Suppressor macrophage treated with lipopolysaccharide for 4 hours (primary cell): ENCODE measurements around the gene CNOT6.

Experiments
- DNase-seq: peaks from one replicate; pipeline ENCODE4 v3.0.0-alpha.2; 2020

Gene CNOT6

DNA sequence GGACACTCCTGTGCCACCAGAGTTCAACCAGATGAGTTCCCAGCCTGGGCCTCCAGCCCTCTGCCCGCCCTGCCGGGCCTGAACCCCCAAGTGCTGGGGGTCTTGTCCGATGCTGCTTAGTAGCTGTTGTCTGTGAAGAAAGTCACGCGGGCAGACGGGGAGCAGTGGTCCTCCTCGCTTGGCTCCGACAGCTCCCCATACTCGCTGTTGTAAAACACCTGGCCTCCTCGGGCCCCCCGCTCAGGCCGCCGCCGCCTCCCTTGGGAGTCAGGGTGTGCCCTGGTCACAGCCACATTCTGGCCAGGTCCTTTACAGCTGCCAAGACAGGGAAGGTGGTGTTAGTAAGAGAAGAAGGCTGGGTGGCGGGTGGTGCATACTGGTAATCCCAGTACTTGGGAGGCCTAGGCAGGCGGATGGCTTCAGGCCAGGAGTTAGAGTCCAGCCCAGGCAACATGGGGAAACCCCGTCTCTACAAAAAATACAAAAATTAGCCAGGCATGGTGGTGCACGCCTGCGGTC is 109.0 kb downstream of the CNOT6 start:
- no peak for DNase-seq

DNA sequence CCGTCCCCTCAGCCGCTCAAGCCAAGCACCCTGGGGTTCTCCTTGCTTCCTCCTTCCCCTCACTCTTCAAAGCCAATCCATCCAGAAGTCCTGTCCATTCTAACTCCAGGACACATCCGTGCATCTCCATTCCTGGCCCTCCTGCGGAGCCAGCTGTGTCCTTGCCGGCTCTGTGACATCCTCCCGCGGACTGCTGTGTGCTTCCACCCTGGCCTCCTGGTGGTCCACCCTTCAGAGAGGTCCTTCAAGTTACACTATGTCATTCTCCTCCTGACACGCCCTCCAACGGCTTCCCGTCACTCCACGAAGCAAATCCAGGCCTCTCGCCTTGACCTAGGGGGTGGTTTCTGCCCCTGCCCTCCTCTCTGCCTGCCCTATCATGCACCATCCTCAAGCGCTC is 110.1 kb downstream of the CNOT6 start:
- DNase-seq: no peak

DNA sequence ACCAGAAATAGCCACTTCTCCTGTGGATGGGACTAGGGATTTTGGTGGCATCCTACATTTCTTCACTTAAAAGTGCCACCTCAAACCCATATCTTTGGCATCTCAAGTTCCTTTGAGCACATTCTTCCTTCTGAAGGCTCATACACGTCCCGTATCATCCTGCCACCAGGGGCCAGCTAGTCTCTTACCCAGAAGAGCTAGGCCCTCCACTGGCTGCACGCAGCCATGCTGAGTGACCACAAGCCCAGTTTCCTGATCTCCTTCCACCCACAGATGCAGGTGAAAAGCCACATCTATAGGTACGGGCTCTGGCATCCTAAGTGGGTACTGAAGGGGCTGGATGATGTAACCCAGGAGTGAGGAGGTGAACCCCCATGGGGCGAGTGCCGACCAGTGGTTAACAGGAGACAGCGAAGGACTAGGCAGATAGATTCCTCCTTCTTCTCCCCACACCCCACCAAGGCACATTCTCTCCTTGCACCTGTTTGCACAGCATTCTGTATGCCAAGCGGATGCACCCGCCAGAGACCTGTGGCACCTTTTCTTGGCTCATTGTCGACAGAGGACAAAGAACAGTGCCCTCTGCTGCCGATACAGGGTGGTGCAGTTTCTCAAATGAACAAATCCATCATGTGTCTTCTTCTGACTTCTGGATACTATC is 111.5 kb downstream of the CNOT6 start:
- peak; percentile 57 for DNase-seq

DNA sequence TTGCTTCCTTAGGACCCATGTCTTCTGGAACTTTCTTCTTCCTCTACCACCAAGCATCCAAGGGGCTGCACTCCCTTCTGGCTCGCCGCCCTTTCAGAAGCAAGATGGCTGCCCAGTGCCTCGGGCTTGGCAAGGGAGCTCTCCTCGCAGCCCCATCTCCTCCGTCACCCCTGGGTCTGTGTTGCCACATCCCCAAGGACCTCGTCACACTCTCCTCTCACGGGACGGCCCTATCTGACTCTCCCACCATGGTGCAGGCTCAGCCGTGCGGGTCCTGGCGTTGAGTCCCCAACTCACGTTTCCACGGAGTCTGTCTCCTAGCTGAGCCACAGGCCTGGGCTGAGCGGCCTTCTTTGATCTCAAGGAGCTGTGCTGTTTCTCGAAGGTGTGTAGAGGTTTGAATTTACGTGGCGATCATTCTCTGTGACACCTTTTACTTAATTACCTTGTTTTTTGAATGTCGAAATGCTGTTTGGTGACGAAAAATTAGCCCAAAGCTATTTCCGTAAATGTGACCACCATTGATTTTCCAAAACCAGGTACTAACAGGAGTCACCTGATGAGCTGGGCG is 112.1 kb downstream of the CNOT6 start:
- DNase-seq: no peak

DNA sequence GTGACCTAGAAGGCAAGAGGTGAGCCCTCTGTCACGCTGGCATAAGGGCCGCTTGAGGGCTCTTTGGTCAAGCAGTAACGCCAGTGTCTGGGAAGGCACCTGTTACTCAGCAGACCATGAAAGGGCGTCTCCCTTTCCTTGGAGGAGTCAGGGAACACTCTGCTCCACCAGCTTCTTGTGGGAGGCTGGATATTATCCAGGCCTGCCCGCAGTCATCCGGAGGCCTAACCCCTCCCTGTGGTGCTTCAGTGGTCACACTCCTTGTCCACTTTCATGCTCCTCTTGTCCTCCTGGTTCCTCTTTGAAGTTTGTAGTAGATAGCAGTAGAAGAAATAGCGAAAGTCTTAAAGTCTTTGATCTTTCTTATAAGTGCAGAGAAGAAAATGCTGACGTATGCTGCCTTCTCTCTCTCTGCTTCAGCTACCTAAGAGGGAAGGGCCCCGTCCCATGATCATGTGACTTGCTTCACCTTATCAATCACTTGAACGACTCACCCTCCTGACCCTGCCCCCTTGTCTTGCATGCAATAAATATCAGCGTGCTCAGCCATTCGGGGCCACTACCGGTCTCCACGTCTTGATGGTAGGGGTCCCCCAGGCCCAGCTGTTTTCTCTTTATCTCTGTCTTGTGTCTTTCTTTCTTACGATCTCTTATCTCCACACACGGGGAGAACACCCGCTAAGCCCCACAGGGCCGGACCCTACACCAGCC is 113.8 kb downstream of the CNOT6 start:
- DNase-seq: no peak

DNA sequence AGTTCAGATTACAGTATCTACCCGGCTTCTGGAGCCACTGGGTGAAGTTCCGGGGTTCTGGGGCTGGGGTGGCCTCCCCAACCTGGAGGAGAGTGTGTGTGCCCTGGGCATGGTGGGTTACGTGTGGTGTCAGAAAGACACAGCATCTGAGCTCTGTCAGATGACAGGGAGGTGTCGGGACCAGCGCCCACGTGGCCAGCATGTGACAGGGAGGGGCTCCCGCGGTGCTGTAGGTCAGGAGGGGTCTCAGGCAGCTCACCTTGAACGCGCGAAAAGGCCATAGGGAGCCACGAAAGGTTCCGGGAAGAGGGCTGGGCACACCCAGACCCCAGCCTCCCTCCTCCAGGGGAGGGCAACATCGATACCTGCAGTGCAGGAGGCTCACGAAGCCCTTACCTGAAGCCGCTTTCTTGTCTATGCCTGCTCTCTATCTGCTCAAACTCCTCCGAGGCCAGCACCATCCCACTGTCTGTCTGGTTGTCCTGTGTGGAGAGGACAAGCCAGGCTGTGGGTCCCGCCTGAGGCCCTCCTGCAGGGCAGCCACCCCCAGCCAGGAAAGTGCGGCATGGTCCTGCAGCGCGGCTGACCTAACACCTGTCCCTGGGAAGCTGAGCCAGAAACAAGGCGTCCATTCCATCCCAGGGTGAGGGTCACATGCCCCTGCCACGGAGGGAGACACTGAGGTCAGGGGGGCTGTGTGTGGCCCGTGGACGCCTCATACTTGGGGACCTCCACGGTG is 114.6 kb downstream of the CNOT6 start:
- no peak for DNase-seq

DNA sequence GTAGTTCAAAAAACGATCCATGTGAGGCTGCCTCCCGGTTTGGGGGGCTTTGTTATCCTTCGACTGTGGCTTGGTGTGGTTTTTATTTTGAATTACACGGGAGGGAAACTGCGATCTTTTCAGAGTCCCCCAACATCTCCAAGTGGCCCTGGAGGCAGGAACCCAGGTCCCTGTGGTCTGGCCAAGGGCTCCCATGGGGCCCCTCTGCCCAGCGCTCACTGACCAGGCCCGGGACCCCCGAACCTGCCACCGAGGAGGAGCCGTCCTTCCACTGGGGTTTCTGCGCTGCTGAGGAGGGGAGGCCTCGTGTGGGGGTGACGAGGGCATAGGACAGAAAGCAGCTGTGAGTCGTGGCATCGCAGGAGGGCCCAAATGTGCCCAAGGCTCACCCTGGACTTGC is 115.2 kb downstream of the CNOT6 start:
- DNase-seq: no peak

DNA sequence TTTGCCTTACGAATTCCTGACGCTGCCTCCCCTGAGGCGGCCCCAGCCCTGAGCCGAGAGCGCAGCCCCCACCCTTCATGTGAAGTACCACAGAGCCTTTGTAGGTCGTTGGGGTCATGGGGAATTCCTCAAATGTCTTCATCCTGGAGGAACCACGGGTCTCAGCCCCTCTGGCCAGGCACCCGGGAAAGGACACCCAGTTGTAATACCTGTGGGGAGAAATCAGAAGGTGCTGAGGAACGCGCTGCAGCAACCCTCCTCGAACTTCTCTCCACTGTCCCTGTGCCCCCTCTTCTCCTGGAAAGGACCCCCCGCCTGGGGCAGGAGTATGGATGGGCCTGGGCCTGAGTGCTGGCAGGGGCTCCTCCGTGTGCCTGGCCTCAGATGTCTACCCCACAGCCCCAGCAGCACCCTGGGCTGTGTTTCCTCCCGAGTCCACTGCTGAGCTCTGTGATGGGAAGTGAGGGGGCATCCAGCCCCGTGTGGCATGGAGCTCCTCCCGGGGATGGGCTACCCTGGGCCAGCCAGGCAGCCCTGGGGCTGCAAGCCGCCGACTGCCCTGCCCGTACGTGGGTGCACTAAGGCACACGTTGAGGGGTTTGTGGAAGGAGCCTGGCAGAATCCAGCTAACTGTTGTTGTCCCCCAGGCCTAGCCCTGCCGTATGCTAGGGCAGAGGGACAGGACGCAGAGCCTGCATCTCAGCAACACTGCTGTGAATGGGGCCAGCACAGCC is 115.8 kb downstream of the CNOT6 start:
- no peak for DNase-seq

DNA sequence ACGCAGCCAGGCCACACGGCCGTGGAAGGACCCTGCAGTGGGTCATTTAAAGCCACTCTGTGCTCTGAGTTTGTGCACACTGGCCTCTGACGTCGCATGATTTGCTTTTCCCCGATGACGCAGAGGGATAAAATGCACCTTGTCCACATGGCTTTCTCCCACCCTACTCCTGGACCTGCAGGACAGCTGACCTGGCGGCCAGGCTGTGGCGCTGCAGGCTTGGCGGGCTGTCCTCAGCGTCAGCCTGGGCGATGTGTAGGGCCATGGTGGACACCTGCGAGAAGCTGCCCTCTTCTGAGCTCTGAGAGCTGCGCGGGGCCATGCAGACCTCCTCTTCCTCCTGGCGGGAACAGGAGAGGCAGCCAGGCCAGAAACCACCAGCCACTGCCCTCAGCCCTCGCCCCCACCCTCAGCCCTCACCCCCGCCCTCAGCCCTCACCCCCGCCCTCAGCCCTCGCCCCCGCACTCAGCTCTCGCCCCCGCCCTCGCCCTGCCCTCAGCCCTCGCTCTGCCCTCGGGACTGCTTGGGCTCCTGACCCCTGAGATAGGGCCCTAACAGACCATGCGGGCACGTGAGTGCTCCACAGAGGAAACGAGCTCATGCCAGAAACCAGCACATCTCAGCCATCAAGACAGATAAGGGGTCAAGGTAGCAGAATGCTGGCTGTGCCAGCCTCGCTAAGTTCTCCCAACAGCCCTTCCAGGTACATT is 117.1 kb downstream of the CNOT6 start:
- no peak for DNase-seq

DNA sequence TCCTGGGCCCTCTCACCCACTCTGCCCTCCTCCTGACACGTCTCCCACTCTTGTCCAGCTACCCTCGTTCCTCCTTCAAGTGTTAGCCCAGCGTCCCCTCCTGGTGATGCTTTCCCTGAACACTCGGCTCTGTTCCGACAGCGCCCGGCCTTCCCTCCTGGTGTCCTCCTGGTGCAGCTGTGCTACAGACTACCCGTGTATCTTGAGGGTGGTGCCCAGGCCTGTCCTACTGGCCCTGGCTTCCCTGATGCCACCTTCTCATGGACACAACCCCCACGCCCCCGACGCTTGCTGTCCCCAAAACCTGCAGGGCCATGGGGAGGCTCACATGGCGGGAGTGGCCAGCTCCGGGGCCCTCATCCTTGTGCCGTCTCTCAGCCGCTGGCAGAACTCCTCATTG is 118.5 kb downstream of the CNOT6 start:
- no peak for DNase-seq

DNA sequence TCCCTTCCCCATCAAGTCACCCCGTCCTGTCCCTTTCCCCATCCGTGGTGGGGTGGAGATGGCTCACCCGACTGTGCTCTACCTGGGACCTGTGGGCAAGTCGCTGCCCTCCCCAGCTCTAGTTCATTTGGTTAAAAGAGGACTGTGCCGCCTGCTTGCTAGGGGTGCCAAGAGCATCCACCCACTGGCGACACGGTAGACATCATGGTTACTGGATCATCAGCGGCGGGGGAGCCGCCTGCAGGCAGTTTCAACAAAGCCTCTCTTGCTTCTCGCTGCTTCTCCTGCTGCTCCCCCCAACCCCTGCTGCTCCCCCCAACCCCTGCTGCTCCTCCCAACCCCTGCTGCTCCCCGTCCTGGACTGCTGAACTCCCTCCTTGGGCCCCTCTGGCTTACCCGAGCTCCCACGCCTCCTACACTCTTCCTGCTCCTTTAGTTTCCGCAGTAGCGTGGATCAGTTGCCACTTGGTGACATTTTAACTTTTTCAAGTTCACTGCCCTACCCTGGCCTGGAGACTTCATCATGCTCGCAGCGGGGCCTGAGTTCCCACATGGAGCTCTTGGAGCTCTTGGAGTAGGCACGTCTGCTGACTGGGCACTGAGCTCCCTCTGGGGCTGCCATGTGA is 119.1 kb downstream of the CNOT6 start:
- no peak for DNase-seq

DNA sequence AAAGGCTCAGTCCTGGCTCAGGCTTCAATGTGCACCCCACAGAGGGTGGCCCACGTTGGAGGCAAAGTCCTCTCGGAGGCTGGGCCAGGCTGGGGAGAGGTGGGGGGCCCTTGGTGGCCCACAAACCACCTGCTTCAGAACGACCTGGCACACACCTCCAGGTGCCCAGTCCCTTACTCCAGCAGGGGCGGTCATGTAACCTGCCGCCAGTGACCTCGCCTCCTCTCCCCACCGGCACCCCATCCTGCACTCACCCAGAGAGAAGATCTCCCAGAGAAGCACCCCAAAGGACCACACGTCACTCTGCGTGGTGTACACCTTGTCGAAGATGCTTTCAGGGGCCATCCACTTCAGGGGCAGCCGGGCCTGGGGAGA is 119.6 kb downstream of the CNOT6 start:
- DNase-seq: no peak

DNA sequence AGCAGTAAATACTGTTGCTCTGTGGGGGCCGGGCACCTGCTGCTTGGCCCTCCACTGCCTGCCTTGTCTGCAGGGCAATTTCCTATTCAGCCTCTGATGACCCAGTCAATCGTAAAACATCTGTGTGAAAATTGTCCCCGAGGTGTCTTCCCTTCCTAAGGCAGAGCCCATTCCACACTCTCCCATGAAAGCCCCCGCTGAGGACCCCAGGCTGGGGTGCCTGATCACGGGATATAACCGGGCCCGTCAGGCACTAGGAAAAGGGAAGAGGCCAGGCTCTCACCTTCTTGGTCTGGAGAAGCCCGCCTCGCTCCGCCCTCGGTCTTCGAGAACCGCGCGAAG is 124.3 kb downstream of the CNOT6 start:
- DNase-seq: no peak

DNA sequence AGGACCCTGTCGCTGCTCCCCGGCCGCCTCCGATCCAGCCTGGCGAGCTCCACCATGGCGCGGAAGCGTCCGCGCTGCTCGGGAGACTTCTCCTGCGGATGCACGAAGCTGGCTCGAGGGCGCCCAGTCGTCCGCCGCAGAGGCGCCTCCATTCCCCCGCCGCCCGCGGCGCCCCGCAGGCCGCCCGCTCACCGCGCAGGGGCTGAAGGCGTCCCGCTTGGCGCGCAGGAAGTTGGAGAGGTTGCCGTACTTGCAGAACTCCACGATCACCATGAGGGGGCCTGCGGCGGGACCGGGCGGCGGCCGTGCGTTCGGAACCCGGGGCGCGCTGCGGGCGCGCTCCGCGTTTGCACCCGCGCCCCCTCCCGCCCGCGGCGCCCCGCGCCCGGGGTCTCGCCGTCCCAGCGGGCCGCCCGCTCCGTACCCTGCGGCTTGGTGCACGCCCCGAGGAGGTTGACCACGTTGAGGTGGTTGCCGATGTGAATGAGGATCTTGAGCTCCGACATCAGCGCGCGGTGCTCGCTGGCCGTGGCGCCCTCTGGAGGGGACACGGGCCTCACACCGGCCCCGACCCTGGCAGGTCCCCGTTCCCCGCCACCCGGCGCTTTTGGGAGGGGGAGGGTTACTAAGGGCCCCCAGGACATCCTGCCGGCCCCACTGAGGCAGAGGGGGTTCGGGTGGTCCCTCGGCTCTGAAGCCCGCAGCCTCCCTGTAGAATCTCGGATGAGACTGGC is 124.8 kb downstream of the CNOT6 start:
- peak; percentile 21 for DNase-seq

DNA sequence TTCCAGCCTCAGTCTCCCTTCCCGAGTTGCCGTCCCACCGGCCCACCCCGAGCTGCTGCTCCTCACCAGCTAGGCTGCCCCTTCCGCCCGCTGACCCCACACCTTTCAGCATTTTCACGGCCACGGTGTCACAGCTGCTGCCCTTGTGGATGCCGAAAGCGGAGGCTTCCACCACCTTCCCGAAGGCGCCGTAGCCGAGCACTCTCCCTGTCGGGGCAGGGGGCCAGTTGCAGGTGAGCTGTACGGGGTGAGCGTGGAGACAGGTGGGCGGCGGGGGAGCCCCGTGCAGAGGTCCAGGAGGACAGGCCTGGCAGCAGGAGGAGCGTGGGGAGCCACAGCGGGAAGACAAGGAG is 125.4 kb downstream of the CNOT6 start:
- DNase-seq: no peak

DNA sequence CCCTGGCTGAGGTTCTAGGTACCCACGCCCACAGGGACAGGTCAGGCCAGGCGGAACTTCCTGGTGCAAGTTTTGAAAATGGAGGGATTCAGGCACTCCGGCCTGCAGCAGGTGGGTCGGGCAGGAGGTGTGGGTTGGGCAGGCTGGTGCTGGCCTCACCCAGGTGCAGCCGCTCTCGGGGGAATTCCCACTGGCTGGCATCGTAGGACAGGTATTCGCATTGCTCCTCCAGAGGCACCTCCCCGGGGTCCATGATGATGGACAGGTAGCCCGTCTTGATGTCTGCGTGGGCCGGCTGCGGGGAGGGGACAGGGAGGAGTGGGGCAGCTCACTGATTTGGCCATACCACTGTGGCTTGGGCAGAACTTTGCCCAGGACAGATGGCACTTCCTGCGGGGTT is 125.8 kb downstream of the CNOT6 start:
- DNase-seq: no peak

DNA sequence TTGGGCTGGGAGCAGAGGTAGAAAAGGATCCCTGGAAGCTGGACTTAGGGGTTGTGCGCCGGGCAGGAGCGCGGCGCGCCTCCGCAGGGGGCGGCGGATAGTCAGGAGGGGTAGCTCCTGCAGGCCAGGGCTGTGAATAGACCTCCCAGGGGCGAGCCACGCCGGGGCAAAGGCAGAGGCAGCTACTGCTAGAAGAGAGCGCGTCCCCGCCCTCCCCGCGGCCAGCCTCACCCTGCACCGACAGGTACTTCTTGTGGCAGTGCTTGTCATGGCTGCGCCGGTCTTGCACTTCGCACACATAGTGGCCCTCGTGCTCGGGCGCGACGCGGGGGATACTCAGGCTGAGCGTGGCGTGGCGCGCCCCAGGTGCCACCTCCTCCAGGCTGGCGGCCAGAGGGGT is 127.1 kb downstream of the CNOT6 start:
- DNase-seq: no peak

DNA sequence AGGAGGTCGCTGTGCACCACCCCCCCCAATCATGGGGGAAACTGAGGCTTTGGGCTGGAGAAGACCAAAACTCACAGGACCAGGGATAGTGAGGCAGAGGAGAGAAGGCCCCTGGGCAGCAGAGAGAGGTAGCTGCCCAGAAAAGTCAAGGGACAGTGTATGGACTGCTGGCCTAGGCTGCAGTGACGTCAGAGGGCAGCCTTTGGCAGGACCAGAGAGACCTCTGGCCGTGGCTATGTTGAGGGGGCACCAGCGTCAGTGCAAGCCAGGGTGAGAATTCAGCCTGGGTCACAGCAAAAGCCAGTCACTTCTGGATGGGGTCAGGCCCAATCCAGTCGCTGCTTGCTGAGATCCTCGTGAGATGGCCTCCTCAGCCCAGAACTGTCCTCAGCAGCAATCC is 128.7 kb downstream of the CNOT6 start:
- no peak for DNase-seq

DNA sequence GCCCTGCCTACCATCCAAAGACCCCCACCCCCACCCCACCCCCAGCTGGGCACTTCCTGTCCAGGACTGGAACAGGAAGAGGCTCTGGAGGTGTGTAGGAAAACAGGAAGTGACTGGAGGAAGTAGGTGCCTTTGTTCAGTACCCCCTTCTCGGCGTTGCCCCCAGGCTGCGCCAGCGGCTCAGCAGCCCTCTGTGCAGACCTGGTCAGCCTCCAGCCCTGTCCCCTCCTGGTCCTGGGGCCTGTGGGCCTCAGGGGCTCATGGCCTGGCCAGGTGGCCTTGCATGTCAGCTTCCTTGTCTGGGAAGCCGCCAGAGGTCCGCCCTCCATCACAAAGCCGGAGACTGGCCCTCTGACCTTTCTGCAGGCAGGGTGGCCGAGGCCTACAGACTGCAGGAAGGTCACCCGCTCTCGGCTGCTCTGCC is 129.2 kb downstream of the CNOT6 start:
- DNase-seq: no peak

DNA sequence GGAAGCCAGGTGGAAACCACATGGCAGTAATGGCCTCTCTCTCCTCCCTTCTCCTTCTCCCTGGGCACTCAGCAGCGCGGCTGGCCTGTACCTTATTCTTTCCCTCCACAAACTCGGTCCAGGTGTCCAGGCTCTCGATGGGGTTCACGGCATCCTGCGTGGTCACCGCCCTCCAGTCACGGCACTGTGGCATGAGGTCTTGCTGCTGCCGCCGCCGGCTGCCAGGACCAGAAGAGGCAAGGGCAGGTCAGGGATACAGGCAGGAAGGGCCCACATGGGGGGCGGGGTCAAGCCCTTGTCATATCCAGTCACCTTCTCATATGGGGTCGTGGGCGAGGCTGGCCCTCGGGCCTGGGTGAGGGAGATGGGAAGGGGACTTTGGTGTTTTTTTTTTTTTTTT is 129.7 kb downstream of the CNOT6 start:
- DNase-seq: no peak

DNA sequence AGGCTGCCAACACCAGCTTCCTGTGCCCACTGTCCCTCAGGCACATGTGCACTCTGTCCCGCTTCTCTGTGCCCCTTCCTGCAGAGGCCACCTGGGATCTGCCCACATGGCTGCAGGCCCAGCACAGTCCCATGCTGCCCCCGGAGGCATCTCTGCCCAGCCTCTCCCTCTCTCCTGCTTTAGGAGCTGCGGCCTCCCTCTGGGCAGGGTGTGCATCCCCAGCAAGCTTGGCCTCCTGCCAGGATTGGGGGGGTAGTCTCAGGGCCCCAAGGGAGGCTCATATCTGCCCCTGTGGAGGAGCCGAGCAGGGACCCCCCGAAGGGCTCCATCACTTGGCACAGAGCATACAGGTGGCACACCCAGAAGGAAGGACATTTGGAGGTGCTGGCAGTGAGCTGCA is 130.4 kb downstream of the CNOT6 start:
- no peak for DNase-seq
